GM19372 (cell line): ENCODE data around the gene TRIM54.
A peak's percentile ranks its signal among the peaks of the same experiment; 100 is the strongest.
"Not testable (repeated sequence)": the region's sequence is repeated elsewhere in the genome, so short reads cannot be mapped to it uniquely, and the experiment has no call there.

Experiments used
- ATAC-seq: cut with Tn5 transposase; IDR thresholded peaks from one replicate; pipeline ENCODE4 v1.9.1; 2021; ENCODE audit warnings: mild to moderate bottlenecking, low read depth, moderate library complexity; ENCODE audit not compliant: unreplicated experiment

TRIM54 gene

GRCh38 chr2:27255660-27256059, 26.6 kb upstream of the TRIM54 start:
- no peak for ATAC-seq

GRCh38 chr2:27256855-27257454, 25.3 kb upstream of the TRIM54 start:
- no peak for ATAC-seq

- no peak for ATAC-seq
Observed at GRCh38 chr2:27258051-27258450, 24.2 kb upstream of the TRIM54 start.

- no peak for ATAC-seq
Observed at GRCh38 chr2:27261241-27261925, 20.8 kb upstream of the TRIM54 start.

- ATAC-seq = no peak
Observed at GRCh38 chr2:27261926-27262298, 20.3 kb upstream of the TRIM54 start.

- ATAC-seq = peak; percentile 54
Observed at GRCh38 chr2:27262379-27263286, 19.6 kb upstream of the TRIM54 start, which contains the start of gene SLC30A3. Gene SLC30A3, minus strand, starts transcription at chr2:27263047. Its CDS starts 141 bp downstream, at chr2:27262906.

GRCh38 chr2:27263287-27264252, 18.7 kb upstream of the TRIM54 start:
- ATAC-seq = no peak

- no peak for ATAC-seq
Observed at GRCh38 chr2:27264253-27264752, 17.9 kb upstream of the TRIM54 start.

GRCh38 chr2:27264753-27265535, 17.3 kb upstream of the TRIM54 start:
- ATAC-seq = no peak

- ATAC-seq = no peak
Observed at GRCh38 chr2:27265536-27265870, 16.7 kb upstream of the TRIM54 start.

- not testable (repeated sequence) for ATAC-seq
Observed at GRCh38 chr2:27268296-27268695, 13.9 kb upstream of the TRIM54 start.

- ATAC-seq = no peak
Observed at GRCh38 chr2:27270131-27270530, 12.1 kb upstream of the TRIM54 start.

- ATAC-seq = no peak
Observed at GRCh38 chr2:27270670-27271069, 11.6 kb upstream of the TRIM54 start.

- ATAC-seq = no peak
Observed at GRCh38 chr2:27271631-27272340, 10.4 kb upstream of the TRIM54 start.

GRCh38 chr2:27272537-27273522, 9.4 kb upstream of the TRIM54 start:
- not testable (repeated sequence) for ATAC-seq

- ATAC-seq = no peak
Observed at GRCh38 chr2:27275211-27276150, 6.7 kb upstream of the TRIM54 start, which contains the start of gene DNAJC5G. Gene DNAJC5G, plus strand, starts transcription at chr2:27275433. Its CDS starts 1,296 bp downstream, at chr2:27276729.
